NCI-H82 treated with DMSO at 0.1 percent for 48 hours (cell line): ENCODE data around the gene GABARAPL2.
A peak's percentile ranks its signal among the peaks of the same experiment; 100 is the strongest.
"Not testable (repeated sequence)": the region's sequence is repeated elsewhere in the genome, so short reads cannot be mapped to it uniquely, and the experiment has no call there.

ENCODE experiments used
- DNase-seq: peaks from one replicate; lab custom pipeline; 2025; ENCODE audit not compliant: unreplicated experiment; lab: John Stamatoyannopoulos, UW

Gene GABARAPL2

GRCh38 chr16:75566040-75566757 is at the start of gene GABARAPL2:
GABARAPL2 (plus strand) TSS chr16:75566379; CDS start chr16:75566487, 108 bp downstream.
- DNase-seq = peak; percentile 54

- no peak for DNase-seq
These were observed 47.0 kb upstream of the GABARAPL2 start for GRCh38 chr16:75519175-75519574.

GRCh38 chr16:75526032-75526790 is 40.0 kb upstream of the GABARAPL2 start:
- no peak for DNase-seq

GRCh38 chr16:75527825-75528299 is 38.3 kb upstream of the GABARAPL2 start:
- no peak for DNase-seq

GRCh38 chr16:75529056-75529905 is 36.9 kb upstream of the GABARAPL2 start:
- DNase-seq = no peak

GRCh38 chr16:75529959-75530358 is 36.2 kb upstream of the GABARAPL2 start:
- no peak for DNase-seq

- DNase-seq = no peak
These were observed 33.9 kb upstream of the GABARAPL2 start for GRCh38 chr16:75532142-75532765.

- no peak for DNase-seq
These were observed 33.4 kb upstream of the GABARAPL2 start for GRCh38 chr16:75532791-75533190.

- no peak for DNase-seq
These were observed 31.5 kb upstream of the GABARAPL2 start for GRCh38 chr16:75534560-75535205.

GRCh38 chr16:75535211-75535843 is 30.9 kb upstream of the GABARAPL2 start:
- DNase-seq = no peak

GRCh38 chr16:75535901-75536300 is 30.3 kb upstream of the GABARAPL2 start, which contains the start of gene CHST5:
CHST5 (minus strand) TSS chr16:75536108; CDS start chr16:75530384, 5,724 bp downstream.
- DNase-seq = no peak

- DNase-seq = no peak
These were observed 28.4 kb upstream of the GABARAPL2 start for GRCh38 chr16:75537776-75538175.

GRCh38 chr16:75538882-75539565 is 27.2 kb upstream of the GABARAPL2 start:
- DNase-seq = not testable (repeated sequence)

- DNase-seq = no peak
These were observed 24.9 kb upstream of the GABARAPL2 start for GRCh38 chr16:75541236-75541635.

- DNase-seq = not testable (repeated sequence)
These were observed 23.7 kb upstream of the GABARAPL2 start for GRCh38 chr16:75542462-75542861.

GRCh38 chr16:75545879-75546278 is 20.3 kb upstream of the GABARAPL2 start:
- DNase-seq = not testable (repeated sequence)

- no peak for DNase-seq
These were observed 19.9 kb upstream of the GABARAPL2 start for GRCh38 chr16:75546293-75546692.

- DNase-seq = not testable (repeated sequence)
These were observed 17.7 kb upstream of the GABARAPL2 start for GRCh38 chr16:75548456-75548855.

GRCh38 chr16:75550211-75550662 is 15.9 kb upstream of the GABARAPL2 start:
- DNase-seq = no peak
